Raji (cell line): Measurements from ENCODE around the gene ACVR2B.

Experiments used
- POLR2A ChIP-seq: IDR thresholded peaks from 2 replicates; pipeline ENCODE4 v1.6.1; 2011; ENCODE audit warnings: low read depth, low read length, control low read depth; ENCODE audit not compliant: insufficient read depth

The ACVR2B gene

DNA sequence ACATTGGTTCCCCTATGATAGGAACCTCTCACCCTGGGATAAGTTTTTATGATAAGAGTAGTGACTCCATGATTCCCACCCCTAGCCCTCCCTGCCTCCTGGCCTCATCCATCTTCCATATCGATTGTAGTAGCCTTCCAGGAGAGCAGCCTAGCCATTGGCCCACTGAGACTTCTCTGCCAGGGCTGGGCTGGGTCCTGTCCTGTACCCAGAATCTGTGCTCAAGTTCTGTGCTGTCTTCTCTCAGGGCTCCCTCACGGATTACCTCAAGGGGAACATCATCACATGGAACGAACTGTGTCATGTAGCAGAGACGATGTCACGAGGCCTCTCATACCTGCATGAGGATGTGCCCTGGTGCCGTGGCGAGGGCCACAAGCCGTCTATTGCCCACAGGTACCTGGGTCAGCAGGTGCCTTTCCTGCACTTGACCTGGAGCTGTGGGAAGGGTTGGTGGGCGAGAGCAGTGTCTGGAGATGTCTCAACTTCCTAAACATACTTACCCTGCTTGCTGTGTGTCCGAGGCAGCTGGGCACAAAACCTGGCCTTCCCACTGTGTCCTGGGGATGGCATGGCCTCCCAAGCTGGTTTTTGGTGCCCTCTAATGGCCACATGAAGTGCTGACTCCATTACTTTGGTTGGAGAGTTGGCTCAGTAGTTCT is 25.9 kb downstream of the ACVR2B start:
- no peak for TF ChIP-seq POLR2A

DNA sequence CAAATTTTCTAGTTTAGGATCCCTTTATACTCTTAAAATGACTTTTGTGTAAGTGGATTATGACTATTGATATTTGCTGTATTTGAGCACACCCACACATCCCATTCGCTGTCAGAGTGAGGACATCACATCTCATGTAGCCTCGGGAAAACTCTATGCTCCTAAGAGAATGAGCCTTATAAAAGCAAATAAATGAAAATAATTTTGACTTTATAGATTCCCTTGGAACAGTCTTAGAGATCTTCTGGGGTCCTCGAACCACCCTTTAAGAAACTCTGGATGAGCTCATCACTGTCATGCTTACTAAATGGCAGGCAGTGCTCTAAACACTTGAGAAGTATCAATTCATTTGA is 26.4 kb downstream of the ACVR2B start:
- no peak for TF ChIP-seq POLR2A

DNA sequence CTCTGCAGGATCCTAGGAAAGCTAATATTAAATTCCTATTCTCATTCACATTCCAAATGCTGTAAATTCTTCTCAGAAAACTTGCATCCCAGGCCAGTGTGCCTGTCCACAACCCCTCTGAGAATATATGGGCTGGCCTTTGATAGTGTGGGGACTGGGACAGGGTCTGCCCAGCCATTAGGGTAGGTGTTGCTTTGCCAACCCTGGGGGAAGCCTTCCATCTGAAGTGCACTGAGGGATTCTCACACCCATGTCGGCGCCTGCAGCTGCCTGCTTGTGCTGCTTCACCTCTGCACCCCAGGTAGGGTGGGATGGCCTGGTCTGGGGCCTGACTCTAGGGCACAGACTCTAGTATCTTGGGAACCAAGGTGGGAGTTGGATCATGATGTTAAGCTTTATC is 27.2 kb downstream of the ACVR2B start:
- TF ChIP-seq POLR2A = no peak

DNA sequence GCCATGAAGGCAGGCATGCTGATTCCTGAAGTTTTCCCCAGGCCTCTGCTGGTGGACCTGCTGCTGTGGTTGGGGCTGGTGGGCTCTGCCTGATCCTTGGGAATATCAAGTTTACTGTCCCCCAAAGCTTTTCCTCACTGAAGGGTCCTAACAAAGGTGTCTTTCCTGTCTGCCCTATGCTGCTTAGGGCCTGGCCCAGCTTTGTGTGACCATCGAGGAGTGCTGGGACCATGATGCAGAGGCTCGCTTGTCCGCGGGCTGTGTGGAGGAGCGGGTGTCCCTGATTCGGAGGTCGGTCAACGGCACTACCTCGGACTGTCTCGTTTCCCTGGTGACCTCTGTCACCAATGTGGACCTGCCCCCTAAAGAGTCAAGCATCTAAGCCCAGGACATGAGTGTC is 29.3 kb downstream of the ACVR2B start:
- no peak for TF ChIP-seq POLR2A

DNA sequence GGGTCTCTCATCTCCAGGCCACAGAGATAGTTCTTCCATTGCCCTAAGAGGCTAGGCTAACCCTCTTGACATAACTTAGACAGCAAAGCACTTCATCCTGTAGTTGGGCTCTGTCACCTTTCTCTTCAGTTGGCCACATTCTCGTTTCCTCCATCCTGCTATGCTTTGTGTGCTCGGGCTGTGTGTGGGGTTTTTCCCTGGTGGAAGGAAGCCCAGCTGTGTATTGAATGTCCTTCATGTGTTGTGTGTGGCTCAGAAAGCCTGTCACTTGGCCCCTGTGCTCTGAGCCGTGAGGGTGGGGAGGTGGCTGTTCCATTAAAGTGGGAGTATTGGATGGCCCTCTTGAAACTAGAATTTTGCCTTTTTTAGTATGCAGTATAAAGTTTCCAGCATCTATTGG is 33.6 kb downstream of the ACVR2B start:
- TF ChIP-seq POLR2A = no peak

DNA sequence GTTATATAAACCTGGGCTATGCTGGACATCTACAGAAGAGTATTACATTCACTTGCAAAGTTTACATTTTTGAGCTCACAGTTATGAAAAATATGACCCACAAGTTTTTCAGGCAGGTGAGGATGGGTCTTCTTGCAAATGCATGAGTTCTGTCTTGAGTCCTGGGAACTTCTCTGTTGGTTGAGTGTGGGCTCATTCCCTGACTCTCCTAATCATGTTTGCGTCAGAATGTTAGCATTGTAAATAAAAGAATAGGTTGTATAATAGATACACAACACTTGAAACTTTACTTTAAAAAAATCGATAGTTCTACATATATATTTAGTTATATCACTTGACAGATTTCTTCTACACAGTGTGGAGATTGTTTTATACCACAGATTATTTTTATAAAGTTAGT is 35.3 kb downstream of the ACVR2B start:
- TF ChIP-seq POLR2A = no peak

DNA sequence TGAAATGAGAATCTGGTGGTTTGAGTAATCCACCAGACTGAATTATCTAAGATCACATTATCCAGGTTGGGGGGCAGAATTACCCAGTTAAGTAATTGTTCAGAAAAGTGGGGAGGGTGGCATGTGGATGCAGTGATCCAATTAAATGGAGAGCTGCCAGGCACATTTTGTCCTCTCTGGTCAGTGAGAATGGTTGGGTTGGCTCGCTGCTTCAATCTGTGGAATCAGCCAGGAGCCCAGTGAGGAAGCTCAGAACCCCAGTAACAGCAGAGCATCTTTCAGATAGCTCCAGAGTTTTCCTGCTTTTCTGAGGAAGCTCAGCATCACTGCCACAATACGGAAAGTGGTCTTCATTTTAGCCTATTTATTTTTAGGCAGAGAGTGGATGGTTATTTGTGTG is 36.1 kb downstream of the ACVR2B start:
- no peak for TF ChIP-seq POLR2A

DNA sequence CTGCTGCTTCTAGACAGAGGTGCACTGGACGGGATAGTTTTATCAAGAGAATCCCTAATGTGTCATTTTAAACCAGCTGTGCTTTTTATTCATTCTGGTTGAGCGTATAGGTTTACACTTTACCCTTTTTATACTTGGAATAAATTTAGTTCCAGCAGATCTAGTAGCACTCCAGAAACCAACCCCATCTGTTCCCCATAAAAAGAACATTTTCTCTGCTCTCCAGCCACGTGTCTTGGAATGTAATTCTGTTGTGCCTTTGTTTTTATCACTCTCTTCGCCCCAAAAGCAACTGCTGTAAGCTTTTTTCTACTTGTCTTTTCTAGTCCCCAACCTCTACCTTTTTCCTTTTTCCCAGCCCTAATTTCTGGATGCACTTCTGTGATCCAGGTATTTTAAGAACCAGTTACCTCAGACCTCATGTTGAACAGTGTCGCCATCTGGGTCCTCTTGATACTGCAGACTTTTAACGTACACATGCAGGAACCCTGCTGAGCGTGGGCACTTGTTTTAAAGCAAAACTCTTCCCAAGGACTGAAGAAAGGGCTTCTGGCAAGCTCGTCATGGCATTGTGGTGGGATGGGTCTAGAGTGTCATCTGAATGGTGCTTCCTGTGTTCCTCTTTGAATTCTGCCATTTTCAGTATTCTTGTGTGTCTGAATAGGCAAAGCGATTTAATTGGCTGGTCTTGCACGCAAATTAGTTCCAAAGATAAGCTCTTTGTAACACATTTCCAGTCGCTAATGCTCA is 36.8 kb downstream of the ACVR2B start:
- TF ChIP-seq POLR2A = no peak

DNA sequence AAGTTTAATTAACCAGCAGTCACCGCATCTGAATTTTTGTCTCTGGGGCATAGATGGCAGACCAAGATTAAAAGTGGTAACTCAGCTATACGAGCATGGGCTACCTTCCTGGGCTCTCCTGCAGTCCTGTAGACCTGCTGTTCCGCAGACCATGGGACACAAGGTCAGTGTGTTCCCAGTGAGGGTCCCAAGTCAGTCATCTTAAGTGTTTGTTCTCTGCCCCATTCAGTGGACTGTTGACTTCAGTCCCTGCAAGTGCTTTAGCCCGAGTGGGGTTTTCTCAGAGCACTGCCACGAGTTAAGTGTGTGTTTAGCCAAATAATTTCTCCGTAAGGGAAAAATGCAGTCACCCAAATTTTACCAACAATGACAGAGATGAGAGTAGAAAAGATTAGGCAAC is 37.5 kb downstream of the ACVR2B start:
- no peak for TF ChIP-seq POLR2A

DNA sequence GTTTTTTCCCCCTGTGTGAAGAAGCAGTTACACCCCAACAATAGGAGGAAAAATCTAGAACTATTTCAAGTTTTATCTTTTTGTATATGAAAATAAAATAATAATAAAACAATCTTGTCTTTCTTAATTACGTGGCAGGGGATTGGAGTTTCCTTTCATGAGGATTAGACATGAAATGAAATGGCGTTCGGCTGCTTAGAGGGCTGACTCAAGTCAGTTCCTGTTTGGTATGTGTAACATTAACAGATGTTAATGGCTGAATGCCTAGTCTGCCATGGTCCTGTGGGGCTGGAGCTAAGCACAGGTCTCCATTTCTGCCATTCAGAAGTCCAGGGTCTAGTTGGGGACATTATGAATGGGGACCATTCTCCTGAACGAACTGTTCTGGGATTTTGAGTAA is 39.3 kb downstream of the ACVR2B start:
- no peak for TF ChIP-seq POLR2A

DNA sequence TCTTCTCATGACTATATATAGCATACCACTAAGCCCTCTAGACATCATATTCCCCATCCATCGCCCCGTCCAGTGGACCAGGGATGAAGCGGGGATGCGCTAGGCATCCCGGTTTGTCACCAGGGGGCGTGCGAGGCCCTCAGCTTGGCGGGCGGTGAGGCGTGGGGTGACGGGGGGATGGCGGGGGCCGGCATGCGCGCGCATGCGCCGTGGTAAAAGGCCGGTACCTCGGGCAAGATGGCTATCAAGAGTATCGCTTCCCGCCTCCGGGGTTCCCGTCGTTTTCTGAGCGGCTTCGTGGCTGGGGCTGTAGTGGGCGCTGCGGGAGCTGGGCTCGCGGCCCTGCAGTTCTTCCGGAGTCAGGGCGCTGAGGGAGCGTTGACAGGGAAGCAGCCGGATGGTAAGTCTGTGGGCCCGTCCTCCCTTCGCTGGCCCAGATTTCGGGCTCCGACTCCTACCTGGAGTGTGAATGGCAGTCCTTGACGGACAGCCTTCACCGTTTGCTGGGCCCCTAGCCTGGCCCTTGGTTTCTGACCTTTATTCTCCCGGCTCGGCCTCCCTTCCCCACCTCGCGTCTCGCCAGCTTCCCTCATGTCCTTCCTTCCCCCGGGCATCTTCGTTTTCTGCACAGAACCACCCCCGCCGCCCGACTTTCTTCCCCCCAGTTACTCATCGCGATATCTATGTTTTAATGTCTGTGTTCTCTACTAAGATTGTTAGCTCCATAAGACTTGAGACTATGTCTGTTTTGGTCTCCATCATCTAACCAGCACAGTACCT is 42.6 kb downstream of the ACVR2B start, which contains the start of gene EXOG:
EXOG (plus strand) TSS at position 210 of the 780 bp plus-strand sequence; CDS start at position 238, 28 bp downstream.
- TF ChIP-seq POLR2A = peak; percentile 75

DNA sequence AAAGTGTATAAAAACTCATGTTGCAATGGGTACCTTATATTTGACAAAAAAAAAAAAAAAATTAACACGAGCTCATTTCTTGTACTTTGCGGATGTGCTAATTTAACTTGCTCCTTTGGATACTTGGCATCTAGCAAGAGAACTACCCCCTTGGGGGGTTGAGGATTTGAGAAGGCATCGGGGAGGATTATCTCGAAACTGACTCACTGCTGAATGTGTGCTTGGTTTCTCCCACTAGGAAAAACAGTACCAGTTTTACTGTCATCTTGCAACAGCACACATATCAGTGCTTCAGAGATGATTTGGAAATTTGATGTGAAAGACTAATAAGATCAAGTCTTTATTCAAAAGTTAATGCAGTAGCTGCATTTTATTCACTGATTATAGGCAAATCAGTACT is 43.3 kb downstream of the ACVR2B start:
- TF ChIP-seq POLR2A = no peak

DNA sequence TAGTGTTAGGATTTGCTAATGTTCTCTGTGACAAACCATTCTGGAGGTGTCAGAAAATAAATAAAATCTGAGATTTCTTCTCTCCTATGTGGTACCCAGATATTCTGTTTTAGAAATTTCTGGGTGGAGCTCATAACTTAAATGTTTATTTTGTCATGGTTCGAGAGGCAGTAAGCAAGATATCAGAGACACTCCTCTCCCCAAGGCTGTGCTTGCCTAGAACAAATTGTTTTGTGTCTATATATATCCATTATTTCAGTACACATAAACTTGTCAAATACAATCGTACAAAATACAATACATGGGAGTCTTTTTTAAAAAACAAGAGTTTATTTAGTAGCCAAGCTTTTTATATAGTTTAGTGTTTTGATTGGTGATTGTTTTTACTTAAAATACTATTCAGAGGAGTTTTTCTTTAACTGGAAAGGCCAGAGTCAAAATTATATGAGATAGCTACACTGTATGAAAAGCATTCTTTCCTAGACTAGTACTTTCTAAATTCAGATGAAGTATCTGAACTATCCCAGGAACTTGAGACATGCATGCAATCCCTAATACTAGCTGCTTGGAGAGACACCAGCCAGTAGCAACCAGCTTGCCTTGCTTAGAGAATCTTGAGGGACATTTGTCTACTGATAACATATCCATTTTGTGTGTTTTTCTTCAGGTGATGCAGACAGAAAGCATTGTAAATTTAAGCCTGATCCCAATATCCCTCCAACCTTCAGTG is 47.2 kb downstream of the ACVR2B start:
- TF ChIP-seq POLR2A = no peak

DNA sequence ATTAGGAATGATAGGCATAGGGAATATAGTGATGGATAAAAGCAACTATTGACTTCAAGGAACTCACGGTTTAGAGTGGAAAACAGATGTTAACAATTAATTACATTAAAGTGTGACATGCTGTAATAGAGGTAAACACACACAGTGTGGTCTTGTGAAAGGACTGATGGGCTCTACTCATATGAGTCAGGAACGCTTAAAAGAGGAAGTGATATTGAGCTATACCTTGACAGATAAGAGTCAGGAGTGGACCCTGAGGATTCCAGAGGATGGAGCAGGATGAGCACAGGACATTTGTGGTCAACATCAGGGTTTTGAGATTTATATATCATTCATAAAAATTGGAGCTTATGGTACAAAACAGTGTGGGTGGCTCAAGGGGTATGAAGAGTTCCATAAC is 53.4 kb downstream of the ACVR2B start:
- no peak for TF ChIP-seq POLR2A

DNA sequence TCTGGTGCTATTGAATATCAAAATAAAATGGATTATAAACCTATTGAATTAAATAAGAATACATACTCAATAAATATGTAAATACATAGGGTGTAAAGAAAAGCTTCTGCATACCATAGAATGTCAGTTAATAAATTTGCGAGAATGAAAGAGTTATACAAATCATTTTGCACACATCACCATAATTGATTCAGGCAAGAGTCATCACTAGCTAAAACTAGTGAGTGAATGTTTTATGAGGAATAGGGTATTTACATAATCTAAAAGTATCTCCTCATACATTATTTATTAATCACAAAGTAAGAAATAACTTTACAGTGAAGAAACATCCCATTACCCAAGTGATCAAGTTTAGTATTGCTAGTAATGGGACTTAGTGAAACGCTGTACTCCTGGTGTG is 56.0 kb downstream of the ACVR2B start:
- no peak for TF ChIP-seq POLR2A
